Panc1 (cell line): ENCODE data around the gene LMBRD2.

Experiments used
- POLR2AphosphoS5 ChIP-seq: IDR thresholded peaks from 2 replicates; pipeline ENCODE4 v1.6.1; 2012; ENCODE audit warnings: mild to moderate bottlenecking, low read depth, low read length, moderate library complexity
- SIN3A ChIP-seq: IDR thresholded peaks from 2 replicates; pipeline ENCODE4 v1.6.1; 2012; ENCODE audit warnings: low read depth, mild to moderate bottlenecking, low read length, moderate library complexity, borderline replicate concordance; ENCODE audit not compliant: insufficient read depth
- TF ChIP-seq, protein P1 (sequence below): fragments of 450-650 bp; IDR thresholded peaks from 2 replicates; pipeline ENCODE4 v1.5.1; 2017; ENCODE audit warnings: mild to moderate bottlenecking

DNA sequence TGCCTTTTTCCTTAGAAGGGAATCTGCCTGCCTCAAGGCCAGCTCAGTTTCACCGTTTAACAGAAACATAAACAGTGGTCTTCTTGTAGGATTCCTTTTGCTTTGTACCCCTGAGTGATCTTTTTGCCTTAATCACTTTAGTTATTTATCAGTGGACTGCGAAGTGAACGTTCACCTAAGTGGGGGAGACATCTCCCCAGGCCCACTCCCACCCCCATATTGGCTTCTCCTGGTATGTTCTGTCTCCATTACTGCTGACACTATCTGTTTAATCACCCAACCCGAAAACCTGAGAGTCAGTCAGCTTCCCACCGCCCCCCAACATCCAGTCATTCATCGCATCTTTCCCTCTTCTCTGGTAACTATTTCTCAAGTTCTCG, 1.6 kb upstream of the LMBRD2 start:
- TF ChIP-seq, protein P1, sequence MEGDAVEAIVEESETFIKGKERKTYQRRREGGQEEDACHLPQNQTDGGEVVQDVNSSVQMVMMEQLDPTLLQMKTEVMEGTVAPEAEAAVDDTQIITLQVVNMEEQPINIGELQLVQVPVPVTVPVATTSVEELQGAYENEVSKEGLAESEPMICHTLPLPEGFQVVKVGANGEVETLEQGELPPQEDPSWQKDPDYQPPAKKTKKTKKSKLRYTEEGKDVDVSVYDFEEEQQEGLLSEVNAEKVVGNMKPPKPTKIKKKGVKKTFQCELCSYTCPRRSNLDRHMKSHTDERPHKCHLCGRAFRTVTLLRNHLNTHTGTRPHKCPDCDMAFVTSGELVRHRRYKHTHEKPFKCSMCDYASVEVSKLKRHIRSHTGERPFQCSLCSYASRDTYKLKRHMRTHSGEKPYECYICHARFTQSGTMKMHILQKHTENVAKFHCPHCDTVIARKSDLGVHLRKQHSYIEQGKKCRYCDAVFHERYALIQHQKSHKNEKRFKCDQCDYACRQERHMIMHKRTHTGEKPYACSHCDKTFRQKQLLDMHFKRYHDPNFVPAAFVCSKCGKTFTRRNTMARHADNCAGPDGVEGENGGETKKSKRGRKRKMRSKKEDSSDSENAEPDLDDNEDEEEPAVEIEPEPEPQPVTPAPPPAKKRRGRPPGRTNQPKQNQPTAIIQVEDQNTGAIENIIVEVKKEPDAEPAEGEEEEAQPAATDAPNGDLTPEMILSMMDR, result no peak
- TF ChIP-seq POLR2AphosphoS5 (no peak), SIN3A (no peak)
